Activated T-helper 1 cell treated with Interleukin-2 at 50 U/mL for 16 hours (primary cell): ENCODE data around the gene ITGA5.

Source experiments
- DNase-seq: peaks from one replicate; pipeline ENCODE4 v3.0.0-alpha.2; 2020; ENCODE audit warnings: low read depth

ITGA5 gene

DNA sequence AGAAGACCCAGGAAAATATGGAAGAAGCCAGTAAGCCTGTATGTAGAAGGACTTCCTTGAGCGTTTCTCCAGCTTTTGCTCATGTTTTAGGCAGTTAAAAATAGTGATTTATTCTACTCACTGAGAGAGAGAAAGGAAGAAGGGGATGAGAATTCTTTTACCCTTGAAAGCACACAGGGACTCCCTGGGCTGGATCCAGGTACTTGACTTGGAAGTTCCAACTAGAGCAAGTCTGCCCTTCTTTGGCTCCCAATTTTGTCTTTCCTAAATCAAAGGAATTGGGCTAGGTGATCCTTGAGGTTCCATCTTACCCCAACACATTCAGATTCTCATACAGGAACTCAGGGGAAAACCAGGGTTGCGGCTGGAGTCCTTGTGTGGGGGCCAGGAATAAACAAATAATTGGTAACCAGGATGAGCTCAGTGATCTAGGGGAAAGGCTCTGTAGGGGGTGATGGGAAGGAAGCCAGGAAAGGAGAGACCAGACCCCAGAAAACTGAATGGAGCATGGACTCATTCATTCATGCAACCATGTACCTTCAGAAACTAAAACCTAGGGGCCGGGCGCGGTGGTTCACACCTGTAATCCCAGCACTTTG, 11.5 kb upstream of the ITGA5 start:
- DNase-seq, result no peak

DNA sequence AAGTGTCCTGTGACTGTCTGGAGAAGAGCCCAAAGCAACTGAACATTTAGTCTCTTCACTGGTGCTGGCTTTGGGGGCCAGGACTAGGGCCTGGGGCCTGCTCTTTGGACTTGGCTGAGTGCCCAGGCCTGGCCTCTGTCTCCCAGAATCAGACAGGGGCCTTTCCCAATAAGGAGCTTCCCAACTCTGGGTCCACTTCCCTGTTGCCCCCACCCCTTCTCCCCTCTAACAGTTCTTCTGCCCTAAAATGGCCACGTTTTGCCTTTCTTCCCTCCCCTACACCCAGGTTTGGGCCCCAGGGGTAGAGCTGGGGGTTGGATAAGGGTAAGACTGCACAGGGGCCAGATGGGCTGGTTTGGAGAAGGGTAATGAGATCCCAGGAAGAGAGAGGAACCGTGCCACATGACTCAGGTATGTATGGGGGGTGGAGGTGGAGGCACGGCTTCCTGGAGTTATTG, 10.0 kb upstream of the ITGA5 start:
- DNase-seq, result no peak

- no peak for DNase-seq
These were observed 9.3 kb upstream of the ITGA5 start for GRCh38 chr12:54428050-54429013.

- DNase-seq, result no peak
These were observed 8.0 kb upstream of the ITGA5 start for GRCh38 chr12:54427106-54427505.

GRCh38 chr12:54426690-54427089, 7.6 kb upstream of the ITGA5 start:
- no peak for DNase-seq

DNA sequence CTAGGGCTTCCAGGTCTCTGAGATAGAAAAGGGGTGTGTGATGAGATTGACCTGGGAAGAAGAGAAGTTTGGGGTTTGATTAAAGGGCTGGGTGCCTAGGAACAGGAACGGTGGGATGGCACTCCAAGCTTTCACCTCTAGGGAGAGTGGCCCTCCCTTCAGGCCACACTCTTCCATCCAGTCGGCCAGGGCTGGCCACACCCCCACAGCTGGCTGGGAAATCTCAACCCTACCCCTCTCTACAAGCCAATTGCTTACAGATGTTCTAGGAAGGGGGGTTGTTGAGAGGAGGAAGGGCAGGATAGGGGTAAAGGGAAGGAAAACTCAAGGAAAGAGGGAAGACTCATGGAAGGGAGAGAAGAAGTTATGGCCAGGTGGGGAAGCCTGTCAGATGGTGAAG, 6.6 kb upstream of the ITGA5 start:
- DNase-seq, result no peak

GRCh38 chr12:54424224-54424623, 5.2 kb upstream of the ITGA5 start:
- no peak for DNase-seq

GRCh38 chr12:54423816-54424150, 4.7 kb upstream of the ITGA5 start:
- DNase-seq, result no peak

- DNase-seq, result no peak
These were observed 2.8 kb upstream of the ITGA5 start for GRCh38 chr12:54421879-54422250.

- DNase-seq, result no peak
These were observed 2.3 kb upstream of the ITGA5 start for GRCh38 chr12:54421175-54421878.

DNA sequence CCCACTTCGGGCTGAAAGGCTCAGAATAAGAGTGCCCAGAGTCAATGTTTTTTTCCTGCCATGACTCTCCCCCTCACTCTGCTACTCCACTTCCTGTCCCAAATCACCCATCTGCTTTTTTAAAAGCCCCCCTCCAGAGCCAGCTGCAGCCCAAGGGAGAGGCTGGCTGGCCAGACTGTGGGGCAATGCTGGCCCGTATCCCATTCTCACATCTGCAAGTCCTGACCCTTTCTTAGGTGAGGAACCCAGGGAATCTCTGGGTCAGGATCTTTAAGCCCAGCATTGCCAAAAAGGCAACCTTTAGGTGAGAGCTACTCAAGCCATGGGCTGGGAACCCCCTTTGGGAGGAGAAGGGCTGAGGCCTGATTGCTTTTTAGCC, 1.7 kb upstream of the ITGA5 start:
- DNase-seq, result no peak

- DNase-seq, result no peak
These were observed 502 bp downstream of the ITGA5 start for GRCh38 chr12:54418441-54419087.

DNA sequence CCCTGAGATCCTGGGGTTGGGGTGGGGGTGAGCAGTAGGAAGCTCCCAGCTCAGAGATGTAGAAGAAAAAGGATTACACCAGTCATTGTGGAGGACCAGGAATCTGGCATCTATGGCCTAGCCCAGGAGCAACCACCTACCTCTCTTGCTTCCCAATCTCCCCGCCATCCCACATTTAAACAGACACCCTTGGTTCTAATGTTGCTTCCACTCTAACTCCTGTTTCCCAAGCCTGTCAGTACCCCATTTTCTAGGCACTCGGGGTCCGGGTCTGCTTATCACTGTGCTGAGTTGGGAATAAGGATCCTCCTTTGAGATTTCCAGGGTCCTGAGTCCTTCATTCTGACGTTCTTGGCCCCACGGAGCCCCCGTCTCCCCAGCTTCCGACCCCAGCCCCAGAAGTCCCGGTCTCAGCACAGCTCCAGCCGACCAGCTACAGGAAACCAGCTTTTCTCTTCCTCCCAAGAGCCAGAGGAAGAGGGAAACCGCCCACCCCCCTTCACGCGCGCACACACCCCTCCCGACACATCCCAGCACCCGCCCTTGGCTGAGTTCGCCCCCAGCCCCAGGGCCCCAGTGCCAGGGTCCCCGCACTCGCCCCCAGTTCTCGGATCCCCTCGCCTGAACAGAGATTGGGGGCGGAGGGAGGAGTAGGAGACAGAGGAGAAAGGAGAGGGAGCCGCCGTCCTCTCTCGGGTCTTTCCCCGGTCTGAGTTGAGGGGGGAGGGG, 1.2 kb downstream of the ITGA5 start:
- DNase-seq, result no peak

DNA sequence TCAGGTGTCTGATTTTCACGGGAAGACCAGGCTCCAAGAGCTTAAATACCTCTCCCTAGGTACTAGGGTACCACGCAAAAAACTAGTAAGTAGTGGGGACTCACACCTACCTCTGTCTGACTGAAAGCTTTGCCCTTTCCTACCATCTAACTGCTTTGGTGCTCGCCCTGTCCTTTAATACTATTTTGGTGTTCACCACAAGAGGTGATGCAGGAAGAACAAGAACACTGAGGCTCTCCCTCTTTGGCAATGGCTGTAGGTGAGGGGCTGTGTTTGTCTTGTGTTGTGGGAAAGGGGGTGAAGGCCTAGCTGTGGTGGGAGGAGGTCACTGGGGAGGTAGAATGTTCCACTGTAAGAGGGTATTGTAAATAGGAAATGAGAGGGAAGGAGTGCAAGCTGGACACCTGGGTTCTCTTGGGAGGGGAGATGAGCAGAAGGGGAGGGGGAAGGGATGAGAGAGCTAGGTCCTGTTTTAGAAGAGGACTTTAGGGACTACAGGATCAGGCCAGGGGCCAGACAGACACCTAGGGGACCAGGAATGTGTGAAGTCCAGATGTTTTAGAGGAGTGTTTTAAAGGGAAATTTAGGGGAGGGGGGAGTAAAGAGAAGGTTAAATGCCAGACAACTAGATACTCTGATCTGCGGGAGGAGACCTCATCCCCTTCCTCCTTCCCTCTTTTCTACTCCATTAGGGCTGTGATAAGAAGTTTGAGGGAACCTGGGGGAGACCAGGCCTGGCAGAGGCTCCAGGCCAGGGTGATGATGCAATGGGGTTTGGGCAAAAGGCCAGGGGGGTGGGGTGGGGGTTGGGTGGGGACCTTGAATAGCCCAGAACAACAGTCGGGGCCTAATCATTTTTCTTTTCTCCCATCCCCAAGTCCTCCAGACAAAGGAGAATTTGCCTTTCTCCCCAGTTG, 2.1 kb downstream of the ITGA5 start:
- DNase-seq, result no peak

DNA sequence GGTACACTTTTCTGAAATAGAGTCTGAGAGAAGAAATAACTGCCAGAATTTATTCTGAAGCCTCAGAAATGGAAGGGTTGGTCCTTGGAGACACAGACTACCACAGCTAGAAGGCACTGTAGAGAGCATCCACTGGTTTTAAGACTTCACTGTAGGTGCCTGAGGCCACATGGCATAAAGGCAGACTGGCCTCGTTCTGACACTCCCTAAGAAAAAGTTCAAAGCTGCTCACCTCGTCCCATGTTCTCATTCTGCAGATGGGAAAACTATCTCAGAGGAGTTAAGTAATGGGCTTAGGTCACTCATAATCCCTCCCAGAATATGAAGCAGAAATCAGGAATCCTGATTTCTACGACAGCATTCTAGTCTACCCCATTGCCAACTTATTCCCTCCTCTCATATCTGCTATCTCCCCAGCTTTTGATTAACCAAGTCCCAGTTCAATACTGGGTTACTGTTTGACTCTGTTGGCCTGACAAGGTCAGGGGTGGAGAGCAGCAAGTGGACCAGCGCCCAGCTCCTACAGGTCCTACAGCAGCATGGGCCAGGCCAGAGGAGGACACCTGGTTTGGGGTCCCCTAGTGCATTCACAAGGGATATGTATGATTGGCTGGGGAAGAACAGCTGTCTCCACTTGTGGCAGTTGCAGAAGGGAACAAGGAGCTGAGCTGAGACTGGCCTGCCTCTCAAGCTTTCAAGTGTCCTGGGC, 3.7 kb downstream of the ITGA5 start:
- no peak for DNase-seq

DNA sequence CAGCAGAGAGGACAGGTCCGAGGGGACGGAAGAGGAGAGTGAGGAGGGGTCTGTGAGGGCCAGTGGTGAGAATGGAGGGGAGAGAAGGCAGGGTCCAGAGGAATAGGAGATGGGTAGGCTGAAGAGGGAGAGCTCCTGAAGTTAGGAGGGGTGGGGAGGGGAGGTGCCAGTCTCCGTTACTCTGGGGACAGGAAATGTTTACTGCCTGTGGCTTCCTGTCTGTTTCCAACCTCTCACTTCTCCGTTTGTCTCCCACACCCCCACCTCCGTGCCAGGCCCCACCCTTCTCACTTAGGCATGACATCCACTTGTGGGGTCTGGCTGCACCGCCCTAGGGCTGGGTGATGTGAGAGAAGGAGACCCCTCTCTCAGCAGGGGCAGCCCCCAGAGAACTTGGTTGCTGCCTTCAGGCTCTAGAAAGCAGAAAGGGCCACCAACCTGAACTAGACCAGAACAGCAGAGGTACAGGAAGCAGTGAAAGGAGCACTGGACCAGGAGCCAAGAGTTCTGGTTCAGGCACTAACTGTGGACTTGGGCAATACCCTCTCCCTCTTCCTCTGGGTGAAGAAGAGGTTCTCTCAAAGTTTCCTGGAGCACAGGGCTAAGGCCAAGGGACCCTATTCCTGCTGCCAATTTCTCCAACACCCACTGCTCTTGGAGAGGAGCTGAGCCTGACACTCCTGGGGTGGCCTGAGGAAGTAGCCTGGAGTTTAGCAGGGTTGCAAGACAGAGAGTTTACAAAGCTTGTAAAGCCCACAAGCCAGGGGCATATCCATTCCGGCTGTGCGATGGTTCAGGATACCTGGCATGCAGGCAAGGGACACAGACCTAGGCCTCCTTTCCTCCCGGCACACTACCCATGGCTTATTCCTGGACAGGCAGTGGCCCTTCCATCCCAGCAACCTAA, 5.5 kb downstream of the ITGA5 start:
- peak; percentile 68 for DNase-seq

GRCh38 chr12:54412786-54413185, 6.3 kb downstream of the ITGA5 start:
- no peak for DNase-seq

DNA sequence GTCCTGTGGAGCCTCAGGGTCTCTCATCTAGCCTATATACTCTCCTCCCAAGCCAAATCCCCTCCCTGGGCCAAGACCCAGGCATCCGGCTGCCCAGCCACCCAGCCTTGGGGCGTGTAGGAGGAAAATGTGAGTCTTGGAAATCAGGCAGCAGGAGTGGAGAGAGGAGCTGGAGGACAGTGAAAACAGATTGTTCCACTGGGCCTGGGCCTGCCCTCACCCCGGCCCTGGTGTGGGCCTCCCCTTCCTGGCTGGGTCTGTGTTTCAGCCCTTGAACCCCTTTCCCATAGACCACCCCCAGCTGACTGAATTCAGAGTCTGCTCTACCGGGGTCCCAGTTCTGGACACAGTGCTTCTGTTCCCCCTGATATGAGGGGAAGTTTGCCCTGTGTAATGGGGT, 6.7 kb downstream of the ITGA5 start:
- no peak for DNase-seq
